Measurements from ENCODE around the gene GPSM3.

GPSM3 gene

GRCh38 chr6:32168807-32169591, 23.4 kb downstream of the GPSM3 start:
- H3K27ac ChIP-seq (ENCODE audit: low read length) = no peak overlapping the region
- H3K4me3 ChIP-seq (ENCODE audit: low read depth in 1 of 2, low read length in 2 of 2) = no peak overlapping the region
- TF ChIP-seq CTCF (IDR thresholded peaks at IDR 0.05; ENCODE audit: borderline replicate concordance, extremely low read depth, low read length, poor library complexity, severe bottlenecking) (peak; percentile 35), EZH2 (IDR thresholded peaks at IDR 0.05; ENCODE audit: borderline replicate concordance, low read depth, low read length, severe bottlenecking) (no peak)
- H3K9ac ChIP-seq (ENCODE audit: low read depth, low read length) = no peak overlapping the region
- H3K4me1 ChIP-seq (ENCODE audit: insufficient read depth, low read length) = no peaks in the 10 kb centered on the region
- 0 out of 3 replicates have a peak, but pooled peaks have one; percentile 31 for ATAC-seq (ENCODE audit: insufficient read depth, low read depth)
- H3K9me3 ChIP-seq (ENCODE audit: insufficient read depth, low read length, severe bottlenecking) = no peaks in the 10 kb centered on the region
- H2AFZ ChIP-seq (ENCODE audit: low read depth, low read length) = no peak overlapping the region
- peaks cover 57% of the 10 kb centered on the region for H3K36me3 ChIP-seq (ENCODE audit: insufficient read depth, low read length)
- no peaks in the 10 kb centered on the region for H4K20me1 ChIP-seq (ENCODE audit: insufficient read depth, low read length)
- H3K4me2 ChIP-seq (ENCODE audit: insufficient read depth, low read length) = no peak overlapping the region
- H3K27me3 ChIP-seq (ENCODE audit: insufficient read depth, low read length, poor library complexity) = no peaks in the 10 kb centered on the region
- no peak for DNase-seq
- H3K79me2 ChIP-seq (ENCODE audit: insufficient read depth, low read length) = peaks cover 3% of the 10 kb centered on the region; the same call in 1 of the 2 replicates

- Histone ChIP-seq H4K20me1 (ENCODE audit: insufficient read depth, low read length) (no peaks in the 10 kb centered on the region), H2AFZ (ENCODE audit: low read depth, low read length) (no peak overlapping the region), H3K27ac (ENCODE audit: low read length) (no peak overlapping the region), H3K9me3 (ENCODE audit: insufficient read depth, low read length, severe bottlenecking) (no peaks in the 10 kb centered on the region), H3K4me1 (ENCODE audit: insufficient read depth, low read length) (no peaks in the 10 kb centered on the region), H3K36me3 (ENCODE audit: insufficient read depth, low read length) (peaks cover 57% of the 10 kb centered on the region), H3K4me3 (ENCODE audit: low read depth in 1 of 2, low read length in 2 of 2) (no peak overlapping the region), H3K27me3 (ENCODE audit: insufficient read depth, low read length, poor library complexity) (no peaks in the 10 kb centered on the region), H3K4me2 (ENCODE audit: insufficient read depth, low read length) (no peak overlapping the region), H3K9ac (ENCODE audit: low read depth, low read length) (no peak overlapping the region), H3K79me2 (ENCODE audit: insufficient read depth, low read length) (no peaks in the 10 kb centered on the region)
- TF ChIP-seq CTCF (IDR thresholded peaks at IDR 0.05; ENCODE audit: borderline replicate concordance, extremely low read depth, low read length, poor library complexity, severe bottlenecking) (no peak), EZH2 (IDR thresholded peaks at IDR 0.05; ENCODE audit: borderline replicate concordance, low read depth, low read length, severe bottlenecking) (no peak)
- ATAC-seq (ENCODE audit: insufficient read depth, low read depth) (no peak), DNase-seq (no peak)
These were observed 24.1 kb downstream of the GPSM3 start for GRCh38 chr6:32168350-32168749.

- H3K27ac ChIP-seq (ENCODE audit: low read length) = no peak overlapping the region
- TF ChIP-seq EZH2 (IDR thresholded peaks at IDR 0.05; ENCODE audit: borderline replicate concordance, low read depth, low read length, severe bottlenecking) (no peak), CTCF (IDR thresholded peaks at IDR 0.05; ENCODE audit: borderline replicate concordance, extremely low read depth, low read length, poor library complexity, severe bottlenecking) (no peak)
- H3K27me3 ChIP-seq (ENCODE audit: insufficient read depth, low read length, poor library complexity) = no peaks in the 10 kb centered on the region
- no peak overlapping the region for H3K4me2 ChIP-seq (ENCODE audit: insufficient read depth, low read length)
- H3K36me3 ChIP-seq (ENCODE audit: insufficient read depth, low read length) = peaks cover 58% of the 10 kb centered on the region
- no peak overlapping the region for H3K4me3 ChIP-seq (ENCODE audit: low read depth in 1 of 2, low read length in 2 of 2)
- no peaks in the 10 kb centered on the region for H3K9me3 ChIP-seq (ENCODE audit: insufficient read depth, low read length, severe bottlenecking)
- no peaks in the 10 kb centered on the region for H3K79me2 ChIP-seq (ENCODE audit: insufficient read depth, low read length)
- H2AFZ ChIP-seq (ENCODE audit: low read depth, low read length) = no peak overlapping the region
- H3K9ac ChIP-seq (ENCODE audit: low read depth, low read length) = no peak overlapping the region
- ATAC-seq (ENCODE audit: insufficient read depth, low read depth) (no peak), DNase-seq (no peak)
- H3K4me1 ChIP-seq (ENCODE audit: insufficient read depth, low read length) = no peaks in the 10 kb centered on the region
- H4K20me1 ChIP-seq (ENCODE audit: insufficient read depth, low read length) = no peaks in the 10 kb centered on the region
These were observed 24.6 kb downstream of the GPSM3 start for GRCh38 chr6:32167761-32168262.

Data from DND-41 (cell line).